GM23248 (cell line): ENCODE measurements around the gene ATF1. TPM values are rescaled to one million over a fixed set of nuclear protein-coding genes. Genes with fewer than 3 reads are reported as not detected.

Source experiments
- DNase-seq: peaks from one replicate; pipeline ENCODE4 v3.0.0-alpha.2; 2015
- H2AFZ ChIP-seq: fragments of 200-600 bp; sonication (generic); 2 replicates; pipeline ENCODE4 v1.6.1; 2016; ENCODE audit warnings: antibody characterized with exemption
- H3F3A ChIP-seq: fragments of 200-600 bp; sonication (generic); 2 replicates; pipeline ENCODE4 v1.6.1; 2016; ENCODE audit warnings: mild to moderate bottlenecking, antibody characterized with exemption, mixed run types; ENCODE audit not compliant: insufficient read depth
- H3K27ac ChIP-seq: fragments of 200-600 bp; sonication (generic); 2 replicates; pipeline ENCODE4 v1.5.1; 2016; ENCODE audit warnings: mild to moderate bottlenecking
- H3K27me3 ChIP-seq: fragments of 200-600 bp; sonication (generic); replicated peaks from 2 replicates; pipeline ENCODE4 v1.6.1; 2016; ENCODE audit warnings: mild to moderate bottlenecking; ENCODE audit not compliant: insufficient read depth
- H3K36me3 ChIP-seq: fragments of 200-600 bp; sonication (generic); 2 replicates; pipeline ENCODE4 v1.6.1; 2016; ENCODE audit warnings: low read depth, mild to moderate bottlenecking
- H3K4me1 ChIP-seq: fragments of 200-600 bp; sonication (generic); 2 replicates; pipeline ENCODE4 v1.6.1; 2016; ENCODE audit warnings: mild to moderate bottlenecking; ENCODE audit not compliant: insufficient read depth
- H3K4me2 ChIP-seq: fragments of 200-600 bp; sonication (generic); one replicate; pipeline ENCODE4 v1.6.1; 2016; ENCODE audit warnings: mild to moderate bottlenecking; ENCODE audit not compliant: unreplicated experiment
- H3K4me3 ChIP-seq: fragments of 200-600 bp; sonication (generic); 2 replicates; pipeline ENCODE4 v1.5.1; 2016; ENCODE audit warnings: mild to moderate bottlenecking
- H3K79me2 ChIP-seq: fragments of 200-600 bp; sonication (generic); 2 replicates; pipeline ENCODE4 v1.6.1; 2016; ENCODE audit warnings: mild to moderate bottlenecking; ENCODE audit not compliant: insufficient read depth
- H3K9ac ChIP-seq: fragments of 200-600 bp; sonication (generic); 2 replicates; pipeline ENCODE4 v1.6.1; 2016; ENCODE audit warnings: mild to moderate bottlenecking
- H3K9me2 ChIP-seq: fragments of 200-600 bp; sonication (generic); 2 replicates; pipeline ENCODE4 v1.6.1; 2016; ENCODE audit warnings: mixed run types, mild to moderate bottlenecking, moderate library complexity; ENCODE audit not compliant: insufficient read depth
- H3K9me3 ChIP-seq: fragments of 200-600 bp; sonication (generic); one replicate; pipeline ENCODE4 v1.6.1; 2017; ENCODE audit warnings: low read depth
- H4K20me1 ChIP-seq: fragments of 200-600 bp; sonication (generic); 2 replicates; pipeline ENCODE4 v1.6.0; 2016; ENCODE audit not compliant: insufficient read depth
- EZH2 ChIP-seq: fragments of 200-600 bp; sonication (generic); IDR thresholded peaks from 2 replicates; pipeline ENCODE4 v1.6.1; 2018; ENCODE audit warnings: antibody characterized with exemption, mild to moderate bottlenecking; ENCODE audit not compliant: insufficient read depth, poor library complexity, severe bottlenecking
- EZH2phosphoT487 ChIP-seq: fragments of 200-600 bp; sonication (generic); IDR thresholded peaks from 2 replicates; pipeline ENCODE4 v1.6.1; 2018; ENCODE audit warnings: antibody characterized with exemption, moderate library complexity, mild to moderate bottlenecking, low read depth; ENCODE audit not compliant: insufficient read depth
- WGBS, 2 experiments: methylation state at CpG; one replicate each; pipeline ENCODE4 v1.1.6; 2015 to 2017; ENCODE audit warnings: low lambda C conversion rate in 2 of 2, low coverage in 1 of 2; ENCODE audit errors: missing lambda C conversion rate in 2 of 2; 5-methylcytosine and 5-hydroxymethylcytosine counted together
- in situ Hi-C: fragments of 300-500 bp; cut with MboI; formaldehyde crosslinking; loops from 2 replicates; pipeline ENCODE4 v1.15.0; 2020
- polyA plus RNA-seq: library from polyadenylated mRNA; unstranded; fragments of >200 nt; fragmentation: Nextera tagmentation; extraction: Ambion mirVana; gene quantifications from 2 replicates; pipeline ENCODE4 v1.2.1, GENCODE V29; 2016
- total RNA-seq: library from RNA; depleted of rRNA; stranded (reverse); fragments of >200 nt; shearing (Covaris generic); gene quantifications from 2 replicates; pipeline ENCODE4 v1.2.3, GENCODE V29; 2014

The ATF1 gene
- total and polyA plus RNA-seq, 2 experiments from 2014 or later = 24.0 to 30.6 TPM

GRCh38 chr12:50734409-50735263 is 29.3 kb upstream of the ATF1 start:
- Histone ChIP-seq H3K4me3 (no peak overlapping the region), H3K4me1 (peaks cover 11% of the 10 kb centered on the region), H3K79me2 (no peaks in the 10 kb centered on the region), H3K27me3 (no peaks in the 10 kb centered on the region), H3K27ac (no peak overlapping the region), H3K9ac (no peak overlapping the region), H3K9me3 (no peaks in the 10 kb centered on the region), H4K20me1 (no peaks in the 10 kb centered on the region), H3K9me2 (no peaks in the 10 kb centered on the region), H3K4me2 (no peak overlapping the region), H2AFZ (no peak overlapping the region), H3K36me3 (0 out of 2 replicates have a peak, but pooled peaks cover 1% of the 10 kb centered on the region), H3F3A (peaks cover 21% of the 10 kb centered on the region)
- DNase-seq = peak; percentile 56
- 73 to 75% methylated on average over 10 of the region's 10 CpGs for WGBS, 2 experiments
- in situ Hi-C loops = no loop called here
- no peak for TF ChIP-seq EZH2phosphoT487
- no peak for TF ChIP-seq EZH2

DNA sequence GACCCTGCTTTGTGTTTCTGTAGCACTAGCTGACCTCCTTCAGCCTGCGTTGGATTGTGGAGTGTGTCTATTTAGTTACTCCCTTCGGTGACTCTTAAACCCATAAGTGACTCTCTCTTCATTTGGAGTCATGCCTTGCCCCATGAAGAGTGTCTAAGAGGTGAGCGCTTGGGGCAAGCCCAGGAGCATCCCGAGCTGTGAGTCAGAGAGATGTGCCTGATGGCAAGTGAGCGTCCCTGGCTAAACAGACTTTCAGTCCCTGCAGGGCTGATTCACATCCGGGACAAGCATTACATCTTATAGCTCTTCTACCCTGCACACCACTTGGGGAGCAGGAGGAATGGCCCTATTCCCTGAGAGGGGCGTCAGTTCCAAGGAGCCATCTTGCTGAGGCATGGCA is 24.3 kb upstream of the ATF1 start:
- in situ Hi-C loops = no loop called here
- Histone ChIP-seq H3K4me1 (no peaks in the 10 kb centered on the region), H3K4me2 (no peak overlapping the region), H2AFZ (no peak overlapping the region), H3K4me3 (no peak overlapping the region), H4K20me1 (no peaks in the 10 kb centered on the region), H3K27ac (no peak overlapping the region), H3K9me2 (no peaks in the 10 kb centered on the region), H3K9me3 (no peaks in the 10 kb centered on the region), H3F3A (no peaks in the 10 kb centered on the region; the same call in none of the 2 replicates), H3K36me3 (0 out of 2 replicates have a peak, but pooled peaks cover 4% of the 10 kb centered on the region), H3K9ac (no peak overlapping the region), H3K79me2 (no peaks in the 10 kb centered on the region), H3K27me3 (no peaks in the 10 kb centered on the region)
- TF ChIP-seq EZH2 = no peak
- TF ChIP-seq EZH2phosphoT487 = no peak
- peak; percentile 58 for DNase-seq
- WGBS, 2 experiments = 68 to 74% methylated on average over 7 of the region's 7 CpGs

DNA sequence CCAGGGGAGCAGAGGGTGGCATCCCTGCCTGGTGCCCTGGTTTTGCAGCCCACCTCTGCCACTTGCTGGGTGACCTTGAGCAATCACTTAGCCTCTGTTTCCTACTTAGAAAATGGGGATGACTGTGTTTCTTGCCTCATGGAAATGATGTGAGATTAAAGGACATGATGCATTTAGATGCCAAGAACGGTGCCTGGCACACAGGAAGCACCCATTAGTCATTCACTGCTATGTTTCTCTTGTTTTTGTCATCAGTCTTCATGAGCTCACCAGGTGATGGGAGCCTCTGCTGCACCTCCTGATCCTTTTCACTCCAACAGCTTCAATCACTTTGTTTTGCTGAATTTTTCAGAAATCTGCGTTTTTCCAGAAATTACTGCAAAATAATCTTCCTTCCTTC is 23.6 kb upstream of the ATF1 start:
- no peaks in the 10 kb centered on the region for H3K4me1 ChIP-seq
- in situ Hi-C loops = no loop called here

GRCh38 chr12:50742776-50743175 is 21.1 kb upstream of the ATF1 start:
- no peak overlapping the region for H3K27ac ChIP-seq
- H3K27me3 ChIP-seq = no peaks in the 10 kb centered on the region
- WGBS, 2 experiments = 91 to 93% methylated on average over 7 of the region's 7 CpGs
- no peak overlapping the region for H3K4me2 ChIP-seq
- H3K9ac ChIP-seq = no peak overlapping the region
- no peaks in the 10 kb centered on the region for H3K79me2 ChIP-seq
- no peak for DNase-seq
- H3F3A ChIP-seq = no peaks in the 10 kb centered on the region; the same call in none of the 2 replicates
- no peak overlapping the region for H3K4me3 ChIP-seq
- TF ChIP-seq EZH2 = no peak
- TF ChIP-seq EZH2phosphoT487 = no peak
- no peaks in the 10 kb centered on the region for H3K9me2 ChIP-seq
- H3K4me1 ChIP-seq = no peaks in the 10 kb centered on the region
- in situ Hi-C loops = no loop called here
- H3K36me3 ChIP-seq = peaks cover 20% of the 10 kb centered on the region; the same call in 1 of the 2 replicates
- no peaks in the 10 kb centered on the region for H4K20me1 ChIP-seq
- H3K9me3 ChIP-seq = no peaks in the 10 kb centered on the region
- no peak overlapping the region for H2AFZ ChIP-seq

More for the DNA sequence above, 23.6 kb upstream of the ATF1 start:
- H4K20me1 ChIP-seq = no peaks in the 10 kb centered on the region
- no peaks in the 10 kb centered on the region for H3K9me2 ChIP-seq
- TF ChIP-seq EZH2 = no peak
- TF ChIP-seq EZH2phosphoT487 = no peak
- H2AFZ ChIP-seq = no peak overlapping the region
- H3K9me3 ChIP-seq = no peaks in the 10 kb centered on the region
- peak; percentile 63 for DNase-seq
- no peak overlapping the region for H3K27ac ChIP-seq
- H3K79me2 ChIP-seq = no peaks in the 10 kb centered on the region
- no peak overlapping the region for H3K9ac ChIP-seq
- H3K4me3 ChIP-seq = no peak overlapping the region
- 65 to 71% methylated on average over 2 of the region's 2 CpGs for WGBS, 2 experiments
- no peaks in the 10 kb centered on the region for H3K27me3 ChIP-seq
- H3F3A ChIP-seq = no peaks in the 10 kb centered on the region; the same call in none of the 2 replicates
- H3K36me3 ChIP-seq = 0 out of 2 replicates have a peak, but pooled peaks cover 11% of the 10 kb centered on the region
- H3K4me2 ChIP-seq = no peak overlapping the region
